Stimulated activated CD8-positive, alpha-beta memory T cell treated with anti-CD3 and anti-CD28 coated beads, Interleukin-12 subunit alpha, Interleukin-12 subunit beta, amount 100 ng/mL, for 1 hour (primary cell): Measurements from ENCODE around the gene GTSE1.

Source experiments
- DNase-seq: peaks from one replicate; pipeline ENCODE4 v3.0.0-alpha.2; 2020; ENCODE audit warnings: low read depth

GTSE1 gene

GRCh38 chr22:46353483-46354105, 56.9 kb downstream of the GTSE1 start:
- DNase-seq = no peak

- DNase-seq = no peak
These were observed 57.7 kb downstream of the GTSE1 start for GRCh38 chr22:46354176-46354992.

- no peak for DNase-seq
These were observed 58.3 kb downstream of the GTSE1 start for GRCh38 chr22:46354993-46355305.

- DNase-seq = peak; percentile 31
These were observed 58.8 kb downstream of the GTSE1 start for GRCh38 chr22:46355369-46355995.

GRCh38 chr22:46355996-46356471, 59.4 kb downstream of the GTSE1 start:
- DNase-seq = no peak

- no peak for DNase-seq
These were observed 60.1 kb downstream of the GTSE1 start for GRCh38 chr22:46356496-46357480.

- DNase-seq = no peak
These were observed 61.2 kb downstream of the GTSE1 start for GRCh38 chr22:46357711-46358520.

GRCh38 chr22:46358766-46359165, 62.1 kb downstream of the GTSE1 start:
- DNase-seq = no peak

GRCh38 chr22:46359362-46359761, 62.7 kb downstream of the GTSE1 start:
- no peak for DNase-seq

- DNase-seq = no peak
These were observed 63.4 kb downstream of the GTSE1 start for GRCh38 chr22:46360097-46360496.

GRCh38 chr22:46360891-46361290, 64.2 kb downstream of the GTSE1 start:
- no peak for DNase-seq

- no peak for DNase-seq
These were observed 65.1 kb downstream of the GTSE1 start for GRCh38 chr22:46361826-46362202.

- DNase-seq = no peak
These were observed 65.7 kb downstream of the GTSE1 start for GRCh38 chr22:46362203-46362933.

GRCh38 chr22:46362934-46363515, 66.4 kb downstream of the GTSE1 start:
- no peak for DNase-seq

GRCh38 chr22:46363611-46364321, 67.1 kb downstream of the GTSE1 start:
- DNase-seq = no peak

- DNase-seq = no peak
These were observed 67.9 kb downstream of the GTSE1 start for GRCh38 chr22:46364341-46365165.

- no peak for DNase-seq
These were observed 68.5 kb downstream of the GTSE1 start for GRCh38 chr22:46365166-46365624.

- DNase-seq = no peak
These were observed 69.7 kb downstream of the GTSE1 start for GRCh38 chr22:46366327-46366731.
